Kidney glomerular epithelial cell (primary cell): ENCODE results near the gene SYT6.

Experiments used
- DNase-seq: peaks from one replicate; lab custom pipeline; 2025; lab: John Stamatoyannopoulos, UW

SYT6 gene

GRCh38 chr1:114153261-114154145, at the start of gene SYT6:
Gene SYT6 (minus strand): TSS chr1:114153869. CDS start chr1:114153772, 97 bp downstream.
- no peak for DNase-seq

GRCh38 chr1:114201486-114201885, 47.8 kb upstream of the SYT6 start:
- DNase-seq, result no peak

- DNase-seq, result no peak
Measured at GRCh38 chr1:114199017-114199594, 45.4 kb upstream of the SYT6 start.

- DNase-seq, result no peak
Measured at GRCh38 chr1:114196992-114197907, 43.6 kb upstream of the SYT6 start.

GRCh38 chr1:114195819-114196218, 42.1 kb upstream of the SYT6 start:
- DNase-seq, result no peak

- DNase-seq, result no peak
Measured at GRCh38 chr1:114192328-114192727, 38.7 kb upstream of the SYT6 start.

GRCh38 chr1:114189398-114189797, 35.7 kb upstream of the SYT6 start:
- no peak for DNase-seq

GRCh38 chr1:114181356-114181755, 27.7 kb upstream of the SYT6 start:
- DNase-seq, result no peak

GRCh38 chr1:114180742-114181141, 27.1 kb upstream of the SYT6 start:
- no peak for DNase-seq

GRCh38 chr1:114178936-114179335, 25.3 kb upstream of the SYT6 start:
- DNase-seq, result no peak

- no peak for DNase-seq
Measured at GRCh38 chr1:114177282-114177681, 23.6 kb upstream of the SYT6 start.

- no peak for DNase-seq
Measured at GRCh38 chr1:114176366-114176765, 22.7 kb upstream of the SYT6 start.

GRCh38 chr1:114173680-114174079, 20.0 kb upstream of the SYT6 start:
- DNase-seq, result no peak

- DNase-seq, result no peak
Measured at GRCh38 chr1:114169509-114169908, 15.8 kb upstream of the SYT6 start.

GRCh38 chr1:114167226-114167625, 13.6 kb upstream of the SYT6 start:
- no peak for DNase-seq

- no peak for DNase-seq
Measured at GRCh38 chr1:114164840-114165543, 11.3 kb upstream of the SYT6 start.

GRCh38 chr1:114159941-114160340, 6.3 kb upstream of the SYT6 start:
- no peak for DNase-seq

- no peak for DNase-seq
Measured at GRCh38 chr1:114157275-114157660, 3.6 kb upstream of the SYT6 start.

- no peak for DNase-seq
Measured at GRCh38 chr1:114156538-114157274, 3.0 kb upstream of the SYT6 start.

GRCh38 chr1:114155706-114156105, 2.0 kb upstream of the SYT6 start:
- DNase-seq, result no peak

- no peak for DNase-seq
Measured at GRCh38 chr1:114154963-114155322, 1.3 kb upstream of the SYT6 start.
